HG02623 (cell line): Measurements from ENCODE around the gene FARSA.
A peak's percentile ranks its signal among the peaks of the same experiment; 100 is the strongest.
"Not testable (repeated sequence)": the region's sequence is repeated elsewhere in the genome, so short reads cannot be mapped to it uniquely, and the experiment has no call there.

ENCODE experiments used
- ATAC-seq: cut with Tn5 transposase; IDR thresholded peaks from one replicate; pipeline ENCODE4 v1.9.1; 2021; ENCODE audit warnings: moderate library complexity; ENCODE audit not compliant: unreplicated experiment

Gene FARSA

GRCh38 chr19:12937927-12938778 is 4.6 kb upstream of the FARSA start, which contains the start of gene CALR:
Gene CALR, plus strand, starts transcription at chr19:12938609. Its CDS starts 71 bp downstream, at chr19:12938680.
- peak; percentile 89 for ATAC-seq

- no peak for ATAC-seq
These were observed 3.8 kb upstream of the FARSA start for GRCh38 chr19:12937093-12937926.

GRCh38 chr19:12936582-12936981 is 3.1 kb upstream of the FARSA start:
- ATAC-seq = no peak

GRCh38 chr19:12935071-12935470 is 1.6 kb upstream of the FARSA start:
- ATAC-seq = no peak

GRCh38 chr19:12932392-12933286 is 872 bp downstream of the FARSA start:
- ATAC-seq = no peak

- ATAC-seq = no peak
These were observed 3.4 kb downstream of the FARSA start for GRCh38 chr19:12930002-12930645.

- ATAC-seq = no peak
These were observed 8.7 kb downstream of the FARSA start for GRCh38 chr19:12924621-12925310.

- ATAC-seq = no peak
These were observed 10.6 kb downstream of the FARSA start for GRCh38 chr19:12922959-12923358.

GRCh38 chr19:12921047-12921446 is 12.5 kb downstream of the FARSA start:
- ATAC-seq = no peak

- ATAC-seq = no peak
These were observed 15.3 kb downstream of the FARSA start for GRCh38 chr19:12918253-12918652.

GRCh38 chr19:12915860-12916259 is 17.7 kb downstream of the FARSA start:
- ATAC-seq = not testable (repeated sequence)

GRCh38 chr19:12913851-12914690 is 19.4 kb downstream of the FARSA start:
- no peak for ATAC-seq

- ATAC-seq = no peak
These were observed 20.4 kb downstream of the FARSA start for GRCh38 chr19:12913011-12913561.

GRCh38 chr19:12912571-12912970 is 20.9 kb downstream of the FARSA start:
- no peak for ATAC-seq

GRCh38 chr19:12907166-12907565 is 26.3 kb downstream of the FARSA start:
- no peak for ATAC-seq

- ATAC-seq = peak; percentile 72
These were observed 33.5 kb downstream of the FARSA start for GRCh38 chr19:12899891-12900518.

GRCh38 chr19:12896460-12896859 is 37.1 kb downstream of the FARSA start:
- ATAC-seq = no peak

GRCh38 chr19:12893582-12893981 is 39.9 kb downstream of the FARSA start:
- no peak for ATAC-seq
